ENCODE measurements around the gene ASIC2.

Gene ASIC2

GRCh38 chr17:33242375-33243124, 50.5 kb downstream of the ASIC2 start:
- no peak for DNase-seq (ENCODE audit: low read depth)

DNA sequence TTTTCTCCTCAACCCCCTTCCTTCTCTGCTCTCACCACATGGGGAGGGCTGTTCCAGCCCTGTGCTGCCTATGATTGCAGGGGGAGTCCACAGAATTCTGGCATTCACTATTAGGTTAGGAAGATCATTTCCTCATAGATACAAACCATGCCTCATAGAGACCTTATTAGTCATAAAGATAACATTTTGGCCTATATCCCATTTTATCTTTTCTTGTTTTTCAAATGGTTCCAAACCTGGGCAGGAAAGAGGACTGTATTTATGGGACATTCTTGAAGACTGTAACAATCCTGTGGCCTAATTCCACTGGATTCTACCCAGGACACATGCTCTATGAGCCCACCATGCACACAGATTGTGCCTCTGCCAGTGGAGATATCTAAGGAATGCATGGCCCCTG, 51.7 kb downstream of the ASIC2 start:
- no peak for DNase-seq (ENCODE audit: low read depth)

DNA sequence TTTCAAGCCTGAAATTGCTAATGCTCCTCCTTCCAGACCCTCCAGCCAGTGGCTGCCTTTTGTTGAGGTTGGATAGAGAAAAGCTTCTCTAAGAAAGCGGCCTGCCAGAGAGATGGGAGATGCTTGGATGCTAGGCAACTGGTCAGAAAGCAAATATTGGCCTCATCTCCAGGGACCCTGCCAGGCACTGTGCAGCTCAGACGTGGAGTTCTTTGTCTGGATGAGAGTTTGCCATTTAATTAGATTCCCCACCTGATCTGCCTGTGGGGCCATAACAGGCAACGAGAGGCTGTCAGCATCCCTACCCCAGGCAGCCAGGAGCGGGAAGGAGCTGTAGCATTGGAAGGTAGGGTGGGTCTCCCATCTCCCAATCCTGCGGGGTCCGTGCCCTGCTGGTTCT, 52.7 kb downstream of the ASIC2 start:
- DNase-seq (ENCODE audit: low read depth), result no peak

DNA sequence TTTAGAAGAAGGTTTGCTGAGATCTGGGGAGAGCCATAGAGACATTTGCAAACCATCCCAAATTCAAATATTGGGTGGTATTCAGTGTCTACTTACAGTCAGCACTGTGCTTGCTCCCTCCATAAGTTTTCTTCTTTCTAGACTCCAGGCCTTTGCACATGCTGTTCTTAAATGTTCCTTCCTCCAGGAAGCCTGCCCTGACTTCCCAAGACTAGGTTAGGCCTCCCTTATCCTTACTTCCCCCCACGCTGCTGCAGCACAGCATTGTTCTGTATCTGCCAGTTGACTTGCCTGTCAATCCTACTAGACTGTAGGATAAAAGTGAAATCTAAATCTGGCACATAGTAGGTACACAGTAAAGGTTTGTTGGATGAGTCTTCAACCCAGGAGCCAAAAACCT, 53.4 kb downstream of the ASIC2 start:
- DNase-seq (ENCODE audit: low read depth), result no peak

GRCh38 chr17:33234930-33235685, 58.0 kb downstream of the ASIC2 start:
- DNase-seq (ENCODE audit: low read depth), result no peak

GRCh38 chr17:33234233-33234632, 58.9 kb downstream of the ASIC2 start:
- DNase-seq (ENCODE audit: low read depth), result no peak

- DNase-seq (ENCODE audit: low read depth), result no peak
These were observed 59.3 kb downstream of the ASIC2 start for GRCh38 chr17:33233811-33234177.

DNA sequence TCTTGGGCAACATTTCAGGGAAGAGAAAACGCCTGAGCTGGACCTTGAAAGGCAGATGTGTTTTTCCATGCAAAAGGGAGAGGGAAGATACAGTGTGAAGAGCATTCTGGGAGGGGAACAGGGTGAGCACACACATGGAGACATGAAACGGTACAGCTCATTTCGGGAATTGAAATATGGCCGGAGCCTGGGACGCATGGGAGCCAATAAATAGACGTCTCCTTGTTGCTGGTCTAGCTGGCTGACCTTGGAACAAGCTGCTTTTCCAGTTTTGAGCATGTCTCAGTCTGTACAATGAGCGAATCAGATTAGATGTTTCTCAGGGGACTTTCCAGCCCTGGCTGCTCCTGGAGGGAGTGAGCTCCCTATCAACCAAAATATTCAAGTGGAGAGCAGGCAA, 63.6 kb downstream of the ASIC2 start:
- DNase-seq (ENCODE audit: low read depth), result no peak

GRCh38 chr17:33229028-33229427, 64.1 kb downstream of the ASIC2 start:
- no peak for DNase-seq (ENCODE audit: low read depth)

DNA sequence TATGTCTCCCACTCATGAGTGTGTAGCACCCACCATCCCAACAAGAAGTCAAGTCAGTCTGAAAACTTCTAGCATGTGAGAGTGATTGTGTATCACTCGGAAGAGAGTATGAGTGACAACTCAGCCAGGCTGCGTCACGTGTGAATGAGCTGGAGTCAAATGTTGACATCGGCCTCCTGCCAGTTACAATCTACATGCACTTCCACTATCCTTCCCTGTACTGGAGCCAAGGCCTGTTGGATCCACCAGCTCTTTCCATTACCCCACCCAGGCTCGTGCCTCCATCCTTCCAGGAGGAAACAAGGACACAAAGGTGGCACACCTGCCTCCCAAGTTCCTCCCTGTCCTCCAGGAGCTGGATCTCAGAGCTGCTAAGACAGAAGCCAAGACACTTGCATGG, 64.5 kb downstream of the ASIC2 start:
- DNase-seq (ENCODE audit: low read depth), result no peak

GRCh38 chr17:33227911-33228310, 65.2 kb downstream of the ASIC2 start:
- DNase-seq (ENCODE audit: low read depth), result no peak

DNA sequence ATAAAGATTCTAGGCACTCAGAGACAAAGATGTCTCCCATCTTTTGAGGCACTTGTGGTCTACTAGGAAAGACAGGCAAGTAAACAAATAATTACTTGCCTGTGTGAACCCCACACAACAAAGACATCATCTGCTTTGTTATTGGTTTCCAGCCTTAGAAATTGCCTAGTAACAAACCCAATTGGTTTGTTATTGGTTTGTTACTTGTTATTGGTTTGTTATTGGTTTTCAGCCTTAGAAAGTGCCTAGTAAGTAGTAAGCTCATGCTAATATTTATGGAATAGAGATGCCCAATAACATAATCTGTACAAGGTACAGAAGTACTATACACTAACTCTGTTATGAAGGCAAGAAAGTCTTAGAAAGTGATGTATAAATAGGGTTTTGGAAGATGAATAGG, 67.1 kb downstream of the ASIC2 start:
- DNase-seq (ENCODE audit: low read depth), result no peak

DNA sequence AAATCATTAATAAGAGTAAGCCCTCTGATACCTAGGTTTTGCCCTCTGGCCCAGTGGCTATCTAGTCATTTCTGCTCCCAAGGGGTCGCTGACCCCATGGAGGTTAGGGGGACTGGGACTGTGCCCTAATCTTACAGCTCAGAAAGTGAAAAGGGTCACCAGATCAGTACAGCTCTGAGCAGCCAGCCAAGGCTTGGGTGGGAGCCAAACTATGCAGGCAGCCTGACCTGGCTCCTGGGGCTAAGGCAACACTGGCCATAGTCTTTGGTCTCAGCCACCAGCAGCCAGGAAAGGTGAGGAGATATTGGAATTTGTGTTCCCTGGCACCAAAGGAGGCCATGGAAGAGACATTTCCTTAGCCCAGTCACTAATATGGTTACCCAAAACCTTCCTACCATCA, 67.6 kb downstream of the ASIC2 start:
- no peak for DNase-seq (ENCODE audit: low read depth)

DNA sequence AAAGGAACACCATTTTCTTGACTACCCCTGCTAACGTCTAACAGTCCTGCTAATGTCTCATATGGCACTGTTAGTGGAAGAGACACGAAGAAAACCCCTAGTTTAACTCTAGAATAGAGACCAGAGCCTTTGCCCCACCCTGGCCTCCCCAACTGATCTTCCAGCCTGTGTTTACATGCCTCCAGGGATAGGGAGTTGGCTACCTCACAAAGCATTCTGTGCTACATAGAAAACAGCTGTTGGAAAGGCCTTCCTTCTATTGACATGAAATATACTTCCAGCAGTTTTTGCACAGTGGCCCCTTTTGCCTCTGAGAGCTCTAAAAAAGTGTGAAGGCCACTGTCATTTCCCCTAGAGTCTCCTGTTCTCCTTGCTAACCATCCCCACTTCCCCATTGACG, 73.1 kb downstream of the ASIC2 start:
- DNase-seq (ENCODE audit: low read depth), result no peak

DNA sequence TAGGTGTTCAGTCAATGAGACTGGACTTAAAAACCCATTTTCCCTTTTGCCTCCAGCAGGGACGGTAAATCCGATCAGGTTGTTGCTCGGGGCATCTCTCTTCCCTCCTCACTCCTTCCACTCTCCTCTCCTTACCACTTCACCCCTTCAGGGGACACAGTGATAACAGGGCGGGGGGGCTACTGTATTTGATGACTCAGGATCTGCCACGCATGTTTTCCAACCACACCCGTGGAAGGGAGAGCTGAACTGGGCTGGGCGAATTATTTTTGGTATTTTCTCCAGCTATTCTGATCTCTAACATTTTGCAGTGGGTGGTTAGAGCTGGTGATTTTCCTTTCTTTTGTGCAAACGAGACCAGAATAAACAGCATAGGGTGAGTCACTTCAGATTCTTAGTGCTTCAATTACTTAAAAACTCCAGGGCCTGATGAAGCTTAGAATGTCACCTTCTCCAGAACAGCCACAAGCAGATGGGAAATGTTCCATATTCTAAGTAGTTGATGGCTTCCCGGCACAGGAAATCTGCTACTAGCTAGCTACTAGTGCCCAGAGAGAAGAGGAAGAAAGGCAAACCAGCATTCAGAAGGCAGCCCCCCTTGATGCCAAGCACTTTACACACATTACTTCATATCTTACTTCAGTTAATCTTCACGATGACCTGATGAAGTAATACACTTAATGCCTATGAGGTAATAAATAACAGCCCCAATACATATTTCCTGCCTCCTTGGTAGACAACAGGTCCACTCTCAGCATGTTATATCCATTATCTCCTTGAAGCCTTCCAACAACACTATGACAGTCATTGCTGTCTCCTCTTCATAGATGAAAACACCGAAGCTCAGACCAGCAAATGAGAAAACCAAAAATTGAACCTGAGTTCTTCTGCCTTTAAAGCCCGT, 74.1 kb downstream of the ASIC2 start:
- DNase-seq (ENCODE audit: low read depth), result no peak

GRCh38 chr17:33217891-33218290, 75.2 kb downstream of the ASIC2 start:
- no peak for DNase-seq (ENCODE audit: low read depth)

GRCh38 chr17:33214996-33215395, 78.1 kb downstream of the ASIC2 start:
- DNase-seq (ENCODE audit: low read depth), result no peak

- no peak for DNase-seq (ENCODE audit: low read depth)
These were observed 82.8 kb downstream of the ASIC2 start for GRCh38 chr17:33210285-33210684.

DNA sequence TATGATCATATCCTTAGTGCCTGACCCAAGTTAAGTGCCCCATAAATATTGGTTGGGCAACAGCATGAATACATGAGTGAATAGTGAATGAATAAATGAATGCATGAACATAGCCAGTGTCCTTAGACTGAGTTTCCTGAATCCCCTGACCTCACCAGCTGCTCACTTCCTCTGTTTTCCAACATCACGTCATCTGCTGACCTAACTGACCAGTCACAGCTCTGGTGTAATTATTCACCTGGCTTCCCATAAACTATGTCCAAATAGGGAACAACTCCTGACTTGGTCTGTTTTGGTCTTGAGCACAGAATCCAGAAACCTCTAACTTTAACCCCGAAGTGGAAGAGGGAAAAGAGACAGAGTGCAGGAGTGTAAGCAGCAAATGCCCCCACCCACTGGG, 83.4 kb downstream of the ASIC2 start:
- DNase-seq (ENCODE audit: low read depth), result no peak

GRCh38 chr17:33207231-33207630, 85.9 kb downstream of the ASIC2 start:
- no peak for DNase-seq (ENCODE audit: low read depth)

DNA sequence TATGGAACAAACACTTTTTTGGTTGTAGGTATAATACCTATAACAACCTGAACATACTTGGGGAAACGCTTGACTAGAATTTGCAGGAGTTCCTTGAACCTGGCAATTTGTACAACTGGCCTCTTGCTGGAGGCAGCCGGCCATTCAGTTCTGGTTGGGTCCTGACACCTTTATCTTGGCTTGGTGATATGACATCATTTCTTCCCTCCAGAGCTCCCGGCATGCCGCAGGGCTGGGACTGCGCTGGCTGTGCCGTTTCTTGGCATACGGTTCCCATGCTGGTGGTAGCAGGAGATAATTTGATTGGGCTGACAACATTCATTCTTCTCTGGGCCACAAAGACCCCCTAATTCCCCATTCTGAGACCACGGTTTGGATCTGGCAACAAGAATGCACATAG, 87.5 kb downstream of the ASIC2 start:
- no peak for DNase-seq (ENCODE audit: low read depth)

GRCh38 chr17:33204701-33205100, 88.4 kb downstream of the ASIC2 start:
- no peak for DNase-seq (ENCODE audit: low read depth)

- DNase-seq (ENCODE audit: low read depth), result no peak
These were observed 88.9 kb downstream of the ASIC2 start for GRCh38 chr17:33204156-33204555.
